ENCODE data around the gene CHPT1.

- TF ChIP-seq EZH2 (IDR thresholded peaks at IDR 0.05; ENCODE audit: borderline replicate concordance, low read length) = no peak
- TF ChIP-seq, protein P1, sequence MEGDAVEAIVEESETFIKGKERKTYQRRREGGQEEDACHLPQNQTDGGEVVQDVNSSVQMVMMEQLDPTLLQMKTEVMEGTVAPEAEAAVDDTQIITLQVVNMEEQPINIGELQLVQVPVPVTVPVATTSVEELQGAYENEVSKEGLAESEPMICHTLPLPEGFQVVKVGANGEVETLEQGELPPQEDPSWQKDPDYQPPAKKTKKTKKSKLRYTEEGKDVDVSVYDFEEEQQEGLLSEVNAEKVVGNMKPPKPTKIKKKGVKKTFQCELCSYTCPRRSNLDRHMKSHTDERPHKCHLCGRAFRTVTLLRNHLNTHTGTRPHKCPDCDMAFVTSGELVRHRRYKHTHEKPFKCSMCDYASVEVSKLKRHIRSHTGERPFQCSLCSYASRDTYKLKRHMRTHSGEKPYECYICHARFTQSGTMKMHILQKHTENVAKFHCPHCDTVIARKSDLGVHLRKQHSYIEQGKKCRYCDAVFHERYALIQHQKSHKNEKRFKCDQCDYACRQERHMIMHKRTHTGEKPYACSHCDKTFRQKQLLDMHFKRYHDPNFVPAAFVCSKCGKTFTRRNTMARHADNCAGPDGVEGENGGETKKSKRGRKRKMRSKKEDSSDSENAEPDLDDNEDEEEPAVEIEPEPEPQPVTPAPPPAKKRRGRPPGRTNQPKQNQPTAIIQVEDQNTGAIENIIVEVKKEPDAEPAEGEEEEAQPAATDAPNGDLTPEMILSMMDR (IDR thresholded peaks at IDR 0.05; ENCODE audit: low read length) = no peak
Measured at GRCh38 chr12:101703487-101703886, 6.0 kb downstream of the CHPT1 start.

Data from OCI-LY1 (cell line).